Stomach smooth muscle (tissue), 2 donors: Measurements from ENCODE around the gene HOXD4.

ENCODE experiments used
- H3K27ac ChIP-seq: one replicate; pipeline ENCODE4 v1.7.0; 2013; ENCODE audit warnings: mild to moderate bottlenecking, low read length, inconsistent platforms
- H3K27me3 ChIP-seq, 2 donors: one replicate each; pipeline ENCODE4 v1.7.0; 2013; ENCODE audit warnings: low read length in 2 of 2; ENCODE audit not compliant: insufficient read depth in 2 of 2, control insufficient read depth in 1 of 2
- H3K36me3 ChIP-seq, 2 donors: one replicate each; pipeline ENCODE4 v1.7.0; 2013; ENCODE audit warnings: low read length in 2 of 2; ENCODE audit not compliant: control insufficient read depth in 2 of 2, insufficient read depth in 2 of 2
- H3K4me1 ChIP-seq: one replicate; pipeline ENCODE4 v1.7.0; 2013; ENCODE audit warnings: low read length; ENCODE audit not compliant: control insufficient read depth, insufficient read depth
- H3K4me3 ChIP-seq, 2 donors: one replicate each; pipeline ENCODE4 v1.7.0; 2013; ENCODE audit warnings: low read length in 2 of 2
- H3K9ac ChIP-seq, 2 donors: one replicate each; pipeline ENCODE4 v1.7.0; 2013; ENCODE audit warnings: low read length in 2 of 2, mild to moderate bottlenecking in 1 of 2
- H3K9me3 ChIP-seq, 2 donors: one replicate each; pipeline ENCODE4 v1.7.0; 2013; ENCODE audit warnings: low read length in 2 of 2; ENCODE audit not compliant: control insufficient read depth in 2 of 2
- donor health status: healthy.
- donor health status: Pancreatic carcinoma.

The HOXD4 gene

DNA sequence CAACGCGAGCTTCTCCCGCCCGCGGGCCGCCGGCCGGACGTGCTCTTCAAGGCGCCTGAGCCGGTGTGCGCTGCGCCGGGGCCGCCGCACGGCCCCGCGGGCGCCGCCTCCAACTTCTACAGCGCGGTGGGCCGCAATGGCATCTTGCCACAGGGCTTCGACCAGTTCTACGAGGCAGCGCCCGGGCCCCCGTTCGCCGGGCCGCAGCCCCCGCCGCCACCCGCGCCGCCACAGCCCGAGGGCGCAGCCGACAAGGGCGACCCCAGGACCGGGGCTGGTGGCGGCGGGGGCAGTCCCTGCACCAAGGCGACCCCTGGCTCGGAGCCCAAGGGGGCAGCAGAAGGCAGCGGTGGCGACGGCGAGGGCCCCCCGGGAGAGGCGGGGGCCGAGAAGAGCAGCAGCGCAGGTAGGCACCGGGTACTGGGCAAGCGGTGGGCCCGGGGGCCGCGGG is 43.6 kb upstream of the HOXD4 start:
- H3K4me1 ChIP-seq, result peaks cover 31% of the 10 kb centered on the region
- no peaks in the 10 kb centered on the region for H3K36me3 ChIP-seq
- peaks cover 81 to 91% of the 10 kb centered on the region in 2 donors for H3K27me3 ChIP-seq
- no peak overlapping the region for H3K4me3 ChIP-seq
- no peak overlapping the region for H3K9ac ChIP-seq
- no peak overlapping the region for H3K27ac ChIP-seq
- H3K9me3 ChIP-seq, result peaks cover 0 to 4% of the 10 kb centered on the region in 2 donors

DNA sequence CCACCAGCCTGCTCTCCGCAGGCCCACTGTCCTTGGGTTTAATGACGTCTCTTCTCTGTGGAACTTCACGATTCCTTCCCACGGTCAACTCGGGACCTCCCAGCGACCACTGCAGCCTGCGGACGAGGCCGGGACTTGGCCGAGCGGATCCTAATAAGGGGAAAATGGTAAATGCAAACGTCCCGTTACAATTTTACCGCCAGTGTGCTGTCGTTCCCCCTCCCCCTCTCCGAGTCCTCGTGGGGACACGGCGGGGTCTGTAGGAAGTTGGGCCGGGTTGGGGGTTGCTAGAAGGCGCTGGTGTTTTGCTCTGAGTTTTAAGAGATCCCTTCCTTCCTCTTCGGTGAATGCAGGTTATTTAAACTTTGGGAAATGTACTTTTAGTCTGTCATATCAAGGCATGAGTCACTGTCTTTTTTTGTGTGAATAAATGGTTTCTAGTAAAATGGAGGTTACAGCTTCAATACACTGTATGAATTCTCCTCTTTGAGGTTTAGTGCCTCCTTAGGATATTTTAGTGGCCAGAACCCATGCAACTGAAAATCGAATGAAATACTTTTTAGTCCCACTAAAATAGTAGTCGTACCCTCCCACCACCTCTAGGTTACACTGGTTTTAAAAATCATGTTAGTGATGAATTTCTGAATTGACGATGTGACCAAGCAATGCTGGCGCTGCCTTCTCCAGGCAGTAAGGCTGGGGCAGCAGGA is 42.0 kb upstream of the HOXD4 start:
- Histone ChIP-seq H3K27me3 (peaks cover 81 to 91% of the 10 kb centered on the region in 2 donors), H3K4me3 (no peak overlapping the region), H3K36me3 (no peaks in the 10 kb centered on the region), H3K9ac (no peak overlapping the region), H3K9me3 (peaks cover 0 to 4% of the 10 kb centered on the region in 2 donors), H3K27ac (no peak overlapping the region), H3K4me1 (peaks cover 27% of the 10 kb centered on the region)

DNA sequence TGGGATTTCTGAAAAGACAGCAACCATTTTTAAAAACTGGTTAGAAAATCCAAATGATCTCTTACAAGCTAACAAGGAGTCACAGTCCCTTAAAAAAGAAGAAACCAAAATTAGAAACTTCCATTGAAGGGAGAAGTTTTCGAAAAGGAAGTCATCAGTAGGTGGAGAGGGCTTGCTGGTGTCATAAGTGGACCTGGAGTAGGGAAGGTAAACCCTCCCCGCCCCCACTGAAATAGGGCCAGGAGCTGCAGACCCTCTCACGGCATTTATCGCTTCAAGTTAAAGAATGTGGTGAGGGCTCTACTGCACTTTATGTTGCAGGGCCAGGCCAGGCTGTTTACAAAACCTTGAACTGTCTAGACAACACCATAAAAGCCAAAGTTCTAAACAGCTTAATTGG is 41.4 kb upstream of the HOXD4 start:
- H3K36me3 ChIP-seq, result no peaks in the 10 kb centered on the region
- no peak overlapping the region for H3K9ac ChIP-seq
- H3K27me3 ChIP-seq, result peaks cover 81 to 91% of the 10 kb centered on the region in 2 donors
- H3K4me1 ChIP-seq, result peaks cover 21% of the 10 kb centered on the region
- H3K4me3 ChIP-seq, result no peak overlapping the region
- no peak overlapping the region for H3K27ac ChIP-seq
- peaks cover 0 to 4% of the 10 kb centered on the region in 2 donors for H3K9me3 ChIP-seq

DNA sequence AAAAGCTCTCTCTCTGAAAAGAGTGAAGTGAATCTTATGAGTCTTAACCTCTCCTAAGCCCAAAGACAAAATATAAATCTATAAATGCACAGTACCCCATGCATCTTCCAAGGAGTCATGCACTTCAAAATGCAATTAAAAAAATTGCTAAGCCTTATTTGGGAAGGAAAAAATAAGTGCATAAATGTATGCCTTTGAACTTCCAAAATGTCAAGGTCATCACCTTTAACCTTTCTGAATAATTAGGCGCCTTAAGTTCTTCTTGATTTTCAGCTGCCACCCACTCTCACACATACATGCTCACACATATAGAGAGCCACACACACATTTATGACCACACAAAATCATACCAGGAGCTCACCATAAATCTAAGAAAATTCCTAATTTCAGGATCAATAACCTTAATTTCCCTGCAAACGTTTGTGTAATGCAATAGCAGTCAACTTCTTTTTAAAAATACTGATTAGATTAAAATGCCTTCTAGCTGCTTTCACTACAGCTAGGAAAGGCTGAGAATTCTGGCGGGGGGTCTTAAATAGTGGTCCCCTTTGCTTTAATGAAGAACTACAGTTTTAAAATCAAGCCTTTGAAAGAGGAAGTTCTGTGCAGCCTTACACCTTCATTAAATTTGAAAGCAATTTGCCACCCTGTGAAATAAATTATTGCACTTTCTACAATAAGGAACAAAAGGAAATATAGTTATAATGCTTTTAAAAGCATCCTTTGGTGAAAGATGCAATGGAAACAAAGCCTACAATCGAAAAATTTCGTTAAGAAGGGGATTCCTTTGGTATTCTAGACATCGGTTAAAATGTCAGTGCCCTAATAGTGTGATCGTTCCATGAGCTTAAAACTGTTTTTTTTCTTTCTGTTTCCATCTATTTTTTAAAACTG is 40.7 kb upstream of the HOXD4 start:
- Histone ChIP-seq H3K4me3 (no peak overlapping the region), H3K9me3 (peaks cover 0 to 4% of the 10 kb centered on the region in 2 donors), H3K9ac (no peak overlapping the region), H3K36me3 (no peaks in the 10 kb centered on the region), H3K27ac (no peak overlapping the region), H3K27me3 (peaks cover 77 to 91% of the 10 kb centered on the region in 2 donors), H3K4me1 (peaks cover 20% of the 10 kb centered on the region)

DNA sequence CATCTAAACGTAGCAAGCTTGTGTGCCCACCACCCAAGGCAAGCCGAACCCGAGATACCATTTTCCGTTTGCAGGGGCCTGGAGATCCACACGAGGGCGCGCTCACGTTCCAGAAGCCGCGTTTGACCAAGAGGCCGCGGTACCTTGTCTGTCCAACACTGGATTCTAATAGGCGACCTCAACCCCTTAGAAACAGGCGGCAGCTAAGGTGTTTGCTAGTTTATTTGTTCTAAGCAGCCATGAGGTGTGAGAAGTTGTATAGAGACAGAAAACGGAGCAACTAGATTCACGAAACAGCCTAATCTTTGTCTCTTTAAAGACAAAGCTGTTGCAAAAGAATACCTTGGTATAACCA is 40.1 kb upstream of the HOXD4 start:
- Histone ChIP-seq H3K27ac (no peak overlapping the region), H3K27me3 (peaks cover 77 to 91% of the 10 kb centered on the region in 2 donors), H3K4me1 (peaks cover 20% of the 10 kb centered on the region), H3K9me3 (peaks cover 0 to 4% of the 10 kb centered on the region in 2 donors), H3K4me3 (no peak overlapping the region), H3K36me3 (no peaks in the 10 kb centered on the region), H3K9ac (no peak overlapping the region)

DNA sequence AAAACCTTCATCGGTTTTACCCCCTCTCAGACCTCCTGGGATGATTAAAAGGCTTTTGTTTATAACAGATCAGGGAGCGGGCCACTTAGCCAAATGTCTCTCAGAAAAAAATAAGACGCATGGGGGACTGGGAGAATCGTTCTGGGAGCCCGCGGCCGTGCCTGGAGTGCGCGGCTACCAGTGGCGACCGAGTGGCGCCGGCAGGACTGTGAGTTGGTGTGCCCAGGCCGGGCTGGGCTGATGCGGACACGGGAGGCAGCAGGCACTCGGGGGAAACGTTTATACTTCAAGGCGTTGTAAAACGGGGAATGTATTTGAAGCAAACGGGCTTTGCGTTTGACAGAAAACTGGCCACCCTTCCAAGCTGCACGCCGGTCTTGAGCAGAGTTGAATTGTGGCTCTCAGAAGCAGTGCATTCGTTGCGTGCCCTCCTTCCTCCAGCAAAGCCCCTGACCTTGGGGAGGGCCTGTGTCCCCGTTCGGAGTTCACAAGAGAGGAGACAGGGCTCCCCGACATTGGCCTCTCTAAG is 39.4 kb upstream of the HOXD4 start:
- Histone ChIP-seq H3K9me3 (peaks cover 0 to 4% of the 10 kb centered on the region in 2 donors), H3K9ac (no peak overlapping the region), H3K4me1 (peaks cover 14% of the 10 kb centered on the region), H3K36me3 (no peaks in the 10 kb centered on the region), H3K27ac (no peak overlapping the region), H3K27me3 (peaks cover 80 to 91% of the 10 kb centered on the region in 2 donors), H3K4me3 (no peak overlapping the region)

DNA sequence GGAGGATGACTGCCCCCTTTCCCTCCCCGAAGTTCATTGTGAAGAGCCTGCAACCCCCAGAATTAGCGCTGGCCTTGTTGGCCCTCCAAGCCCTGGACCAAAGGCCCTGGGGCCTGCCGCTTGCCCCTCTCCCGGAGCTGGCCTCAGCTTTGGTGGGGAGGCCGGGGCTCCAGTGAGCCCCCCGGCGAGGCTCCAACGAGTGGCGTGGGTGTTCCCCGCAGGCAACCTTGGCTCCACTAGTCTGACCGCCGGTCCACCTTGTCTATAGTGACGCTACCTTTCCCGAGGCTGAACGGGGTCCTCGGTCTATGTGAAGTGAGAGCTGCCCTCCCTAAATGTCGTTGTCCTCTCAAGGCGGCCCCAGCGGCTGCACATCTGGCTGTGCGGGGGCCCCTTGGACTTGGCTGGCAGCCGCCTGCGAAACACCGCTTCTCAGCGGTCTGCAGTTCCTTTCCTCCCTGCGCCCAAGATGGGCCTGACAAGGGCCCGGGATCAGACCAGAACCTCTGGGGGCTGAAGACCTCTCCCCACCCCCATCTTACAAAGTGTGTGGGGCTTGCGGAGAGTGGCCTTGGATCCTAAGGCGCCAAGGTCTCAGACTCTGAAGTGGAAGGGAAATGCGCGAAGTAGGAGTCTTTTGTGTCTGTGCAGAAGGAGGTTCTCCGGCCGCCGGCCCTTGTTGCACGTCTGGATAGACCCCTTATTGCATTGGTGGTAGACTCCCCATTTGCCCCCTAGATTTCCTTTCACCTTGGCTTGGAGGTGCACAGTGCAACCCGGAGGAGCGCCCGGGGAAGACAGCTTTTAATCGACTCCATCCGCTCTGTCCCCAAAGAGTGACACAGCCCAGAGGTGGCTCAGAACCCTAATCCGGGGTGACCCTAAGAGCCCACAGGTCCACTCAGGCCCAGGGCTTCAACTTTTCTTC is 38.7 kb upstream of the HOXD4 start:
- Histone ChIP-seq H3K4me1 (peaks cover 9% of the 10 kb centered on the region), H3K4me3 (no peak overlapping the region), H3K36me3 (no peaks in the 10 kb centered on the region), H3K27me3 (peaks cover 83 to 93% of the 10 kb centered on the region in 2 donors), H3K27ac (no peak overlapping the region), H3K9me3 (peaks cover 0 to 4% of the 10 kb centered on the region in 2 donors), H3K9ac (no peak overlapping the region)

DNA sequence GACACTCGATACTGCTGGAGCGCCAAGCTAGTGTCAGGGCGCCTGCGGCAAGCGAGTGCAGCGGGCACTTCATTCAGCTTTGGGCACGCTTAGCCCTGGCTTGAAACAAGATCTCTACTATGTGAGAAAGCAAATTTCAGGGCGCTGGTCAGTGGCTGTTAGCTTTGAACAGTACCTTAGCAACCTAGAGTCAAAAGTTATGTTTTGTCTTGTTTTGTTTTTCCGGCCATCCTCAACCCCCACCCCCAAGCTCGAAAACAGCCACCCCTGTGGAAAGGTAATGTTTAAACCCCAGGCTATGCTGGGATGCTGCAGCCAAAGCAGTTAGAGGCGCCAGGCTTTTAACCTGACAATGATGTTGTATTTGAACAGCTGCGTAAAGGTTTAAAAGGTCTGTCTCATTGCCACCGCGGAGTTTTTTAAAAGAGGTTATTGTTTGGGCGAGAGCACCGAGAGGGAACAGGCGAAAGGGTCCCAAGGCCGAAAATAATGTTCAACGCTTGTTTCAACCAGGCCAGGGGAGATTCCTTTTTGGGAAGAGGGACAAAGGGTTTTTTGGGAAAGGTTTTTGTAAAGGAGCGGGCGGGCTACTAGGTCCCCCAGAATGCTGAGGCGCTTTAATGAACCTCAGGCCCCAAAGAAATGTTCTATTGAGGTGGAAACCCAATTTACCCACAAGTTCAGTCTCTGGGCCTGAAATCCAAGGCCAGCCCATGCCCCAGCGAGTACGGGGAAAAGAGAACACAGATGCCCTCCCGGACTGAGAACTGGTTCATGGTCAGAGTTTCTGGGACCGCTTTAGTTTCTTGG is 37.0 kb upstream of the HOXD4 start:
- no peak overlapping the region for H3K9ac ChIP-seq
- peaks cover 87 to 97% of the 10 kb centered on the region in 2 donors for H3K27me3 ChIP-seq

DNA sequence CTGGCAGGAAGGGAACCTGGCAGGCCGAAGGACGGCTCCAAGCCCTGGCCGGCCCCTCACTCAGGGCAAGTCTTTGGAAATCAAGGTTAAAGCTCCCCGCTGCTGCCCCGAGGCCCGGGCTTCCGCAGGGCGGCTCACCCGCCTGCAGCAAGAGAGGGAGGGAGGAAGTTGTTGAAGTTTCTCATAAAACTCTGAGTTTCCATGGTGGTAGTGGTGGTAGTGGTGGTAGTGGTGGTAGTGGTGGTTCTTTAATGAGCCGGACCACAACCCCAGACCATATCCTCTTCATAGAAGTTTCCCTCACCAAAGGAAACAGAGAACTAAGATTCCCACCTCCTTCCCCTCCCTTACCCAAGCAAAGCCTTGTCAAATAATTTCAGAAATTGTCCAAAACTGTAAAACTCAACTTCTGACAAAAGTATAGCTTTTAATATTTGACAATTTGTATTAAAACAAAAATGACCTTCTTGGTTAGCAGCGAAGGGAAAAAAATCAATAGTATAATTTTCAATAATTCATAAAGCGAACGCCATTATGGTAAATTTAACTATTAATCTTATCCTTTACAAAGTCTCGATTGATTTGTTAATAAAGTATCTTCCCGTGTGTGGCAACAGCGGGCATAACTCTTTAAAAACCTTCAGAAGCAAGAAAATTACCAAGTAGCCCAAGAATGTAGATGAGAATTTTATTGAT is 36.3 kb upstream of the HOXD4 start:
- H3K36me3 ChIP-seq, result no peaks in the 10 kb centered on the region
- peaks cover 3% of the 10 kb centered on the region for H3K4me1 ChIP-seq
- peaks cover 4% of the 10 kb centered on the region in 2 donors for H3K9me3 ChIP-seq
- H3K27ac ChIP-seq, result no peak overlapping the region
- H3K9ac ChIP-seq, result no peak overlapping the region
- no peak overlapping the region for H3K4me3 ChIP-seq
- peaks cover 87 to 97% of the 10 kb centered on the region in 2 donors for H3K27me3 ChIP-seq

More for the DNA sequence above, 37.0 kb upstream of the HOXD4 start:
- H3K4me1 ChIP-seq, result peaks cover 3% of the 10 kb centered on the region
- peaks cover 0 to 4% of the 10 kb centered on the region in 2 donors for H3K9me3 ChIP-seq
- H3K36me3 ChIP-seq, result no peaks in the 10 kb centered on the region
- H3K4me3 ChIP-seq, result no peak overlapping the region
- H3K27ac ChIP-seq, result no peak overlapping the region
